HG02840 (cell line): Measurements from ENCODE around the gene APBB2.

Experiments
- ATAC-seq: cut with Tn5 transposase; IDR thresholded peaks from one replicate; pipeline ENCODE4 v1.9.1; 2021; ENCODE audit warnings: mild to moderate bottlenecking, moderate library complexity, moderate number of reproducible peaks; ENCODE audit not compliant: unreplicated experiment, low FRiP score

Gene APBB2

GRCh38 chr4:41142376-41143310, 71.7 kb downstream of the APBB2 start:
- ATAC-seq, result no peak

- no peak for ATAC-seq
These were observed 72.4 kb downstream of the APBB2 start for GRCh38 chr4:41141900-41142299.

GRCh38 chr4:41140410-41140809, 73.9 kb downstream of the APBB2 start:
- no peak for ATAC-seq

- no peak for ATAC-seq
These were observed 76.5 kb downstream of the APBB2 start for GRCh38 chr4:41137879-41138278.

GRCh38 chr4:41136456-41136855, 77.9 kb downstream of the APBB2 start:
- no peak for ATAC-seq

GRCh38 chr4:41135801-41136200, 78.5 kb downstream of the APBB2 start:
- ATAC-seq, result no peak

GRCh38 chr4:41134581-41134980, 79.8 kb downstream of the APBB2 start:
- ATAC-seq, result no peak

GRCh38 chr4:41133454-41134018, 80.8 kb downstream of the APBB2 start:
- no peak for ATAC-seq

GRCh38 chr4:41132055-41132683, 82.2 kb downstream of the APBB2 start:
- no peak for ATAC-seq

GRCh38 chr4:41129936-41130440, 84.4 kb downstream of the APBB2 start:
- ATAC-seq, result no peak

GRCh38 chr4:41129128-41129754, 85.1 kb downstream of the APBB2 start:
- no peak for ATAC-seq

- no peak for ATAC-seq
These were observed 88.6 kb downstream of the APBB2 start for GRCh38 chr4:41125558-41126311.

GRCh38 chr4:41124916-41125548, 89.3 kb downstream of the APBB2 start:
- no peak for ATAC-seq

GRCh38 chr4:41122775-41123174, 91.6 kb downstream of the APBB2 start:
- no peak for ATAC-seq

- no peak for ATAC-seq
These were observed 92.0 kb downstream of the APBB2 start for GRCh38 chr4:41122309-41122708.

GRCh38 chr4:41121906-41122305, 92.4 kb downstream of the APBB2 start:
- ATAC-seq, result no peak

GRCh38 chr4:41120297-41121217, 93.8 kb downstream of the APBB2 start:
- no peak for ATAC-seq

GRCh38 chr4:41119867-41120295, 94.5 kb downstream of the APBB2 start:
- no peak for ATAC-seq

- ATAC-seq, result no peak
These were observed 102.6 kb downstream of the APBB2 start for GRCh38 chr4:41111791-41112190.
